Mesenchymal stem cell (in vitro differentiated cells and primary cell): ENCODE results near the gene ITGB2.

Source experiments
- DNase-seq: peaks from one replicate; pipeline ENCODE4 v3.0.0-alpha.2; 2013
- H2AFZ ChIP-seq: one replicate; pipeline ENCODE4 v1.6.1; 2013; ENCODE audit warnings: low read depth, mild to moderate bottlenecking, control low read depth, inconsistent platforms, low read length, moderate library complexity
- H2AK5ac ChIP-seq: 2 replicates; pipeline ENCODE4 v1.6.1; 2013; ENCODE audit warnings: low read length, moderate library complexity, mild to moderate bottlenecking, inconsistent platforms; ENCODE audit not compliant: severe bottlenecking
- H2BK120ac ChIP-seq: one replicate; pipeline ENCODE4 v1.6.1; 2013; ENCODE audit warnings: low read depth, mild to moderate bottlenecking, inconsistent platforms, low read length, moderate library complexity
- H2BK12ac ChIP-seq, 2 experiments: one replicate each; pipeline ENCODE4 v1.6.1; 2013; ENCODE audit warnings: inconsistent platforms in 2 of 2, low read length in 2 of 2, mild to moderate bottlenecking in 2 of 2, moderate library complexity in 2 of 2, control low read depth in 1 of 2
- H2BK15ac ChIP-seq: one replicate; pipeline ENCODE4 v1.6.1; 2013; ENCODE audit warnings: mild to moderate bottlenecking, low read depth, inconsistent platforms; ENCODE audit not compliant: poor library complexity, severe bottlenecking
- H2BK5ac ChIP-seq: 2 replicates; pipeline ENCODE4 v1.6.1; 2013; ENCODE audit warnings: low read depth, mild to moderate bottlenecking, low read length, control low read depth, inconsistent platforms; ENCODE audit not compliant: poor library complexity, severe bottlenecking
- H3K14ac ChIP-seq, 2 experiments: one replicate each; pipeline ENCODE4 v1.6.1; 2013; ENCODE audit warnings: inconsistent platforms in 2 of 2, low read length in 2 of 2, control low read depth in 1 of 2, mild to moderate bottlenecking in 1 of 2, moderate library complexity in 1 of 2
- H3K18ac ChIP-seq, 2 experiments: one replicate each; pipeline ENCODE4 v1.6.1; 2013; ENCODE audit warnings: inconsistent platforms in 2 of 2, low read length in 2 of 2, control low read depth in 1 of 2, low read depth in 1 of 2, mild to moderate bottlenecking in 1 of 2
- H3K23ac ChIP-seq, 2 experiments: one replicate each; pipeline ENCODE4 v1.6.1; 2013; ENCODE audit warnings: inconsistent platforms in 2 of 2, low read length in 2 of 2, mild to moderate bottlenecking in 2 of 2, moderate library complexity in 2 of 2, control low read depth in 1 of 2
- H3K27ac ChIP-seq: 2 replicates; pipeline ENCODE4 v1.5.1; 2013; ENCODE audit warnings: mild to moderate bottlenecking, moderate library complexity, low read length, control low read depth, inconsistent platforms; ENCODE audit not compliant: poor library complexity, severe bottlenecking
- H3K27me3 ChIP-seq, 2 experiments: 2 replicates each; pipeline versions ENCODE4 v1.6.1 to v1.7.0; 2013; ENCODE audit warnings: low read length in 2 of 2, mild to moderate bottlenecking in 2 of 2, moderate library complexity in 2 of 2, control low read depth in 1 of 2, inconsistent platforms in 1 of 2; ENCODE audit not compliant: control insufficient read depth in 1 of 2, insufficient read depth in 1 of 2
- H3K36me3 ChIP-seq, 2 experiments: 2 replicates each; pipeline versions ENCODE4 v1.6.1 to v1.7.0; 2013; ENCODE audit warnings: low read length in 2 of 2, control low read depth in 1 of 2, inconsistent platforms in 1 of 2, low read depth in 1 of 2, mild to moderate bottlenecking in 1 of 2; ENCODE audit not compliant: insufficient read depth in 2 of 2, control insufficient read depth in 1 of 2
- H3K4ac ChIP-seq, 2 experiments: one replicate each; pipeline ENCODE4 v1.6.1; 2013; ENCODE audit warnings: inconsistent platforms in 2 of 2, low read length in 2 of 2, mild to moderate bottlenecking in 2 of 2, moderate library complexity in 2 of 2, control low read depth in 1 of 2, low read depth in 1 of 2
- H3K4me1 ChIP-seq: 2 replicates; pipeline ENCODE4 v1.6.1; 2013; ENCODE audit warnings: low read depth, low read length, control low read depth; ENCODE audit not compliant: control insufficient read depth, insufficient read depth
- H3K4me2 ChIP-seq: 2 replicates; pipeline ENCODE4 v1.6.1; 2013; ENCODE audit warnings: low read length, mild to moderate bottlenecking, inconsistent platforms; ENCODE audit not compliant: poor library complexity, severe bottlenecking
- H3K4me3 ChIP-seq, 2 experiments: 2 replicates each; pipeline versions ENCODE4 v1.5.1 to v1.7.0; 2013; ENCODE audit warnings: low read length in 2 of 2, mild to moderate bottlenecking in 2 of 2, control low read depth in 1 of 2, low read depth in 1 of 2; ENCODE audit not compliant: insufficient read depth in 1 of 2
- H3K79me1 ChIP-seq: replicated peaks from 2 replicates; pipeline ENCODE4 v1.6.1; 2013; ENCODE audit warnings: mild to moderate bottlenecking, control low read depth, low read length, inconsistent platforms; ENCODE audit not compliant: poor library complexity, severe bottlenecking
- H3K9ac ChIP-seq: 2 replicates; pipeline ENCODE4 v1.7.0; 2013; ENCODE audit warnings: mild to moderate bottlenecking, low read length, moderate library complexity
- H3K9me3 ChIP-seq: 2 replicates; pipeline ENCODE4 v1.7.0; 2013; ENCODE audit warnings: mild to moderate bottlenecking, low read length; ENCODE audit not compliant: control insufficient read depth
- H4K8ac ChIP-seq: one replicate; pipeline ENCODE4 v1.6.1; 2013; ENCODE audit warnings: inconsistent platforms, mild to moderate bottlenecking, low read length, moderate library complexity
- H4K91ac ChIP-seq: one replicate; pipeline ENCODE4 v1.6.1; 2013; ENCODE audit warnings: mild to moderate bottlenecking, low read length, inconsistent platforms
- WGBS: methylation state at CpG from one replicate; pipeline ENCODE4 v1.1.7; 2013; ENCODE audit warnings: mixed read lengths; 5-methylcytosine and 5-hydroxymethylcytosine counted together

ITGB2 gene

GRCh38 chr21:44911384-44912157 is 9.1 kb downstream of the ITGB2 start:
- no peak for DNase-seq
- no peak overlapping the region for H2AFZ ChIP-seq
- no peak overlapping the region for H3K4me3 ChIP-seq
- no peak overlapping the region for H4K91ac ChIP-seq
- no peak overlapping the region for H3K14ac ChIP-seq
- H3K9ac ChIP-seq: no peak overlapping the region
- H4K8ac ChIP-seq: no peak overlapping the region
- H3K18ac ChIP-seq: no peak overlapping the region
- H3K36me3 ChIP-seq: no peaks in the 10 kb centered on the region
- peaks cover 8% of the 10 kb centered on the region for H3K4me1 ChIP-seq
- no peak overlapping the region for H3K4ac ChIP-seq
- no peak overlapping the region for H3K27ac ChIP-seq
- no peaks in the 10 kb centered on the region for H3K79me1 ChIP-seq
- peaks cover 35 to 49% of the 10 kb centered on the region in 2 experiments for H3K27me3 ChIP-seq
- no peak overlapping the region for H3K23ac ChIP-seq
- H2BK12ac ChIP-seq: no peak overlapping the region
- H2BK5ac ChIP-seq: no peak overlapping the region
- no peak overlapping the region for H3K4me2 ChIP-seq
- no peak overlapping the region for H2AK5ac ChIP-seq
- H2BK120ac ChIP-seq: no peak overlapping the region
- 86% methylated on average over 19 of the region's 19 CpGs for WGBS
- peak overlapping the region; percentile 15 for H2BK15ac ChIP-seq
- H3K9me3 ChIP-seq: no peaks in the 10 kb centered on the region

- Histone ChIP-seq H2BK15ac (no peak overlapping the region), H3K4me2 (no peak overlapping the region), H3K14ac (peak overlapping the region in 1 of 2 experiments; percentile 89), H3K9me3 (no peaks in the 10 kb centered on the region), H3K18ac (no peak overlapping the region), H4K91ac (peak overlapping the region; percentile 14), H2BK120ac (no peak overlapping the region), H3K9ac (no peak overlapping the region), H3K4me3 (no peak overlapping the region), H2BK12ac (no peak overlapping the region), H2AK5ac (no peak overlapping the region), H3K79me1 (no peaks in the 10 kb centered on the region), H3K27me3 (peaks cover 36 to 52% of the 10 kb centered on the region in 2 experiments), H2BK5ac (no peak overlapping the region), H3K4me1 (peaks cover 8% of the 10 kb centered on the region), H3K23ac (no peak overlapping the region), H3K36me3 (no peaks in the 10 kb centered on the region), H3K27ac (no peak overlapping the region), H4K8ac (no peak overlapping the region), H3K4ac (no peak overlapping the region), H2AFZ (no peak overlapping the region)
- DNase-seq: no peak
- 92% methylated on average over 10 of the region's 10 CpGs for WGBS
Measured at GRCh38 chr21:44911068-44911383, 9.7 kb downstream of the ITGB2 start.

GRCh38 chr21:44910229-44911067 is 10.3 kb downstream of the ITGB2 start:
- 91% methylated on average over 27 of the region's 27 CpGs for WGBS
- Histone ChIP-seq H2AFZ (no peak overlapping the region), H3K18ac (no peak overlapping the region), H3K4ac (no peak overlapping the region), H3K79me1 (no peaks in the 10 kb centered on the region), H3K23ac (no peak overlapping the region), H3K4me3 (no peak overlapping the region), H2BK120ac (no peak overlapping the region), H3K14ac (peak overlapping the region in 1 of 2 experiments; percentile 89), H4K8ac (no peak overlapping the region), H2BK12ac (no peak overlapping the region), H2BK15ac (no peak overlapping the region), H2BK5ac (no peak overlapping the region), H3K4me1 (peaks cover 8% of the 10 kb centered on the region), H3K4me2 (no peak overlapping the region), H3K9me3 (no peaks in the 10 kb centered on the region), H3K27ac (no peak overlapping the region), H4K91ac (peak overlapping the region; percentile 14), H3K27me3 (peaks cover 41 to 58% of the 10 kb centered on the region in 2 experiments), H3K9ac (no peak overlapping the region), H3K36me3 (no peaks in the 10 kb centered on the region), H2AK5ac (no peak overlapping the region)
- no peak for DNase-seq

GRCh38 chr21:44909719-44910118 is 11.0 kb downstream of the ITGB2 start:
- H3K4me2 ChIP-seq: no peak overlapping the region
- no peak overlapping the region for H4K91ac ChIP-seq
- H2BK5ac ChIP-seq: no peak overlapping the region
- no peak overlapping the region for H2BK120ac ChIP-seq
- peaks cover 8% of the 10 kb centered on the region for H3K4me1 ChIP-seq
- no peak overlapping the region for H3K9ac ChIP-seq
- H3K79me1 ChIP-seq: no peaks in the 10 kb centered on the region
- no peak overlapping the region for H3K4ac ChIP-seq
- no peak overlapping the region for H3K18ac ChIP-seq
- H3K27ac ChIP-seq: no peak overlapping the region
- no peaks in the 10 kb centered on the region for H3K9me3 ChIP-seq
- DNase-seq: no peak
- H2BK15ac ChIP-seq: no peak overlapping the region
- H3K27me3 ChIP-seq: peaks cover 45 to 60% of the 10 kb centered on the region in 2 experiments
- no peak overlapping the region for H2AFZ ChIP-seq
- H3K4me3 ChIP-seq: no peak overlapping the region
- H3K23ac ChIP-seq: no peak overlapping the region
- no peak overlapping the region for H3K14ac ChIP-seq
- H2BK12ac ChIP-seq: no peak overlapping the region
- H3K36me3 ChIP-seq: no peaks in the 10 kb centered on the region
- no peak overlapping the region for H2AK5ac ChIP-seq
- no peak overlapping the region for H4K8ac ChIP-seq
- 96% methylated on average over 5 of the region's 9 CpGs for WGBS
